Progenitor cell of endocrine pancreas (in vitro differentiated cells): ENCODE measurements around the gene PTPRD. TPM values are rescaled to one million over a fixed set of nuclear protein-coding genes. Genes with fewer than 3 reads are reported as not detected.
A peak's percentile ranks its signal among the peaks of the same experiment; 100 is the strongest.

Source experiments
- DNase-seq: peaks from one replicate; pipeline ENCODE4 v3.0.0; 2021; ENCODE audit warnings: low spot score; ENCODE audit not compliant: unreplicated experiment
- H3K27ac Mint-ChIP-seq: 2 replicates; pipeline ENCODE4 v1.8.0; 2021; ENCODE audit warnings: mild to moderate bottlenecking, moderate library complexity, mixed read lengths
- H3K27me3 Mint-ChIP-seq: 2 replicates; pipeline ENCODE4 v1.8.0; 2021; ENCODE audit warnings: mixed read lengths
- H3K36me3 Mint-ChIP-seq: 2 replicates; pipeline ENCODE4 v1.8.0; 2022; ENCODE audit warnings: mixed read lengths; ENCODE audit not compliant: insufficient read depth
- H3K4me1 Mint-ChIP-seq: 2 replicates; pipeline ENCODE4 v1.8.0; 2021; ENCODE audit warnings: low read depth, mixed read lengths
- H3K4me3 Mint-ChIP-seq: 2 replicates; pipeline ENCODE4 v1.8.0; 2021; ENCODE audit warnings: low read depth, mild to moderate bottlenecking, moderate library complexity, mixed read lengths
- H3K9me3 Mint-ChIP-seq: 2 replicates; pipeline ENCODE4 v1.8.0; 2021; ENCODE audit warnings: low read depth, mixed read lengths
- total RNA-seq: library from RNA; stranded (reverse); gene quantifications from 2 replicates; pipeline ENCODE4 v1.2.1, GENCODE V29; 2021
- TF ChIP-seq, protein P1 (sequence below): fragments of 200-600 bp; sonication (generic); IDR thresholded peaks from one replicate; pipeline ENCODE4 v1.5.0; 2021; ENCODE audit warnings: antibody characterized with exemption, mild to moderate bottlenecking; ENCODE audit not compliant: unreplicated experiment

The PTPRD gene
- total RNA-seq, 1 donor from 2014 or later: 124 TPM

DNA sequence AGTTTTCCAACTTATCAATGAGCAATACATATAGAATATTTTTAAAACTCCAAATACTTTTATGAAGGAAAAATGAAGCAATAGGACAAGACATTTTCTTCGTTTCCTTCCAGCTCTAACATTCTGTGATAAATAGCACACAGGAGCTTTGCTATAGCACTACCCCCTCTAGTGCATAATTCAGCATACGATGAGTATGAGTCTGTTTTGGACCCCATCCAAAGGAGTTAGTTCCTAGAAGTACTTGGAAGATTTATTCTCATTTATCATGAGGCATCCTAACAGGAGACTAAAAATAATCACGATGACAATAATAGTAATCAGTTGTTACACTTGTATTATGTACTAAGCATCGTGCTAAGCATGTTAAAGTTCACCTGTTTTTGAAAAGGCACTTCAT, 1751.9 kb downstream of the PTPRD start:
- H3K4me3 Mint-ChIP-seq: no peak overlapping the region
- peaks cover 10% of the 10 kb centered on the region for H3K4me1 Mint-ChIP-seq
- peaks cover 23% of the 10 kb centered on the region for H3K27me3 Mint-ChIP-seq
- DNase-seq: no peak
- H3K27ac Mint-ChIP-seq: no peak overlapping the region
- TF ChIP-seq, protein P1, sequence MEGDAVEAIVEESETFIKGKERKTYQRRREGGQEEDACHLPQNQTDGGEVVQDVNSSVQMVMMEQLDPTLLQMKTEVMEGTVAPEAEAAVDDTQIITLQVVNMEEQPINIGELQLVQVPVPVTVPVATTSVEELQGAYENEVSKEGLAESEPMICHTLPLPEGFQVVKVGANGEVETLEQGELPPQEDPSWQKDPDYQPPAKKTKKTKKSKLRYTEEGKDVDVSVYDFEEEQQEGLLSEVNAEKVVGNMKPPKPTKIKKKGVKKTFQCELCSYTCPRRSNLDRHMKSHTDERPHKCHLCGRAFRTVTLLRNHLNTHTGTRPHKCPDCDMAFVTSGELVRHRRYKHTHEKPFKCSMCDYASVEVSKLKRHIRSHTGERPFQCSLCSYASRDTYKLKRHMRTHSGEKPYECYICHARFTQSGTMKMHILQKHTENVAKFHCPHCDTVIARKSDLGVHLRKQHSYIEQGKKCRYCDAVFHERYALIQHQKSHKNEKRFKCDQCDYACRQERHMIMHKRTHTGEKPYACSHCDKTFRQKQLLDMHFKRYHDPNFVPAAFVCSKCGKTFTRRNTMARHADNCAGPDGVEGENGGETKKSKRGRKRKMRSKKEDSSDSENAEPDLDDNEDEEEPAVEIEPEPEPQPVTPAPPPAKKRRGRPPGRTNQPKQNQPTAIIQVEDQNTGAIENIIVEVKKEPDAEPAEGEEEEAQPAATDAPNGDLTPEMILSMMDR: no peak
- no peaks in the 10 kb centered on the region for H3K36me3 Mint-ChIP-seq
- H3K9me3 Mint-ChIP-seq: no peaks in the 10 kb centered on the region

DNA sequence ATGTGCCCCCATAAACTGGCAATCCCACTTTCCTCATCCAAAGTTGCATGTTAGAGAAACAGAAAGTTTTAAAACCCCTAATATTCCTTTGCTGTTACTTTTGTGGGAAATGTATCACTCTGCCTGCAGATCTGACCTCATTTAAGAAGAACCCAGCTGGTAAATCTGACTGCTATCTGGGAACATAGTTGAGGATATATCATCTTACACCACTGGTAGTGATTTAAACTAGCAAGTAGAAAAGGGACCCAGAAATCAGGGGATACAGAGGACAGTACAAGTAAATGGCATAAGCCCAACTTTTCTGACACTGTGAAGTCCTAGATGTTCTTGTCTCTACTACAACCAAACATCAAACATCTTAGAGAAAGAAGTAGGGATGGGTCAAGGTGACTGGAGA, 1752.7 kb downstream of the PTPRD start:
- H3K9me3 Mint-ChIP-seq: no peaks in the 10 kb centered on the region

DNA sequence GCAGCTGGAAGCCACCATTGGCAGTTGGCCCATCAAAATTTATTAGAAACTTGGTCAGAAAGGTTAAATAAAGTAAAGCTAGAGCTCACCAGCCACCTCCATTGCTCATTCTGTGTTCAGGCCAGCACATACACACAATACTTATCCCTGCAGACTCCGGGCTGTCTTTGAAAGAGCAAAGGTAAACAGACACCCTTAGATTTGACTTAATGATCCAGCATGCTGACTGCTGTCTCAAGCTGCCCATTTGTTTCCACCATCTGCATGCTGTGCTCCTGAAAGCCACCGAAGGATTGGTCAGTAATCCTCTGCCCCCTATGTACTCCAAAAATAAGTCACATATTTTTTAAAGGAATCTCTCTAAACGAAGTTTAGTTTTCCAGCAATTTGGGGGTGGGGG, 1753.4 kb downstream of the PTPRD start:
- H3K27ac Mint-ChIP-seq: no peak overlapping the region
- H3K4me1 Mint-ChIP-seq: peaks cover 24% of the 10 kb centered on the region
- TF ChIP-seq, protein P1: no peak
- H3K9me3 Mint-ChIP-seq: no peaks in the 10 kb centered on the region
- DNase-seq: no peak
- H3K27me3 Mint-ChIP-seq: peaks cover 23% of the 10 kb centered on the region
- H3K4me3 Mint-ChIP-seq: peak overlapping the region; percentile 82
- H3K36me3 Mint-ChIP-seq: no peaks in the 10 kb centered on the region

More for the DNA sequence above, 1752.7 kb downstream of the PTPRD start:
- TF ChIP-seq, protein P1: no peak
- Mint-ChIP-seq H3K4me1 (peaks cover 17% of the 10 kb centered on the region), H3K36me3 (no peaks in the 10 kb centered on the region), H3K4me3 (no peak overlapping the region), H3K27me3 (peaks cover 23% of the 10 kb centered on the region), H3K27ac (no peak overlapping the region)
- DNase-seq: no peak

DNA sequence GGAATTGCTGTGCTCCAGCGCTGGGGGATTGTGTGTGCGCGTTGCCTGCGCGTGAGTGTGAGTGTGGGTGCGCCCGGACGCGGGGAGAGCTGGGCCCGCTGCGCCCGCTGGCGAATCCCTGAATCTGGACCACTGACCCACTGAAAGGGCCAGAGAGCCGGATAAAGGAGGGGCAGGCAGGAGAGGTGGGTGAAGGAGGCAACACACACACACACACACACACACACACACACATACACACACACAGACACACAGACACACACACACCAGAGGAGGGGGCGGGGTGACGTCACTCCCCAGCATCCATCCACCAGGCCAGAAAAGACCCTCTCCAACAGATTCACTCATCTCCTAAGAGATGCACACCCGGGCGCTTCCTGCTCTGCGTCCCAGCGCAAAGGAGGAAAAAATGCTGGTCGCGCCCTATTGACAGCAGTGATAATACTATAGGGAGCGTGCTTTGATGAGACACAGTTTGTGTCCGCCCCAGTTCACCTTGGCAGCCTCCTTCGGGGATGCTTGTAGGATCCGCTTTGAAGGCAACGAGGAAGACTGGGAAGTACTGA, 1754.1 kb downstream of the PTPRD start:
- TF ChIP-seq, protein P1: no peak
- Mint-ChIP-seq H3K4me1 (peaks cover 25% of the 10 kb centered on the region), H3K36me3 (no peaks in the 10 kb centered on the region), H3K4me3 (peak overlapping the region; percentile 82), H3K9me3 (no peaks in the 10 kb centered on the region), H3K27me3 (peaks cover 23% of the 10 kb centered on the region), H3K27ac (peak overlapping the region; percentile 92)
- DNase-seq: no peak

DNA sequence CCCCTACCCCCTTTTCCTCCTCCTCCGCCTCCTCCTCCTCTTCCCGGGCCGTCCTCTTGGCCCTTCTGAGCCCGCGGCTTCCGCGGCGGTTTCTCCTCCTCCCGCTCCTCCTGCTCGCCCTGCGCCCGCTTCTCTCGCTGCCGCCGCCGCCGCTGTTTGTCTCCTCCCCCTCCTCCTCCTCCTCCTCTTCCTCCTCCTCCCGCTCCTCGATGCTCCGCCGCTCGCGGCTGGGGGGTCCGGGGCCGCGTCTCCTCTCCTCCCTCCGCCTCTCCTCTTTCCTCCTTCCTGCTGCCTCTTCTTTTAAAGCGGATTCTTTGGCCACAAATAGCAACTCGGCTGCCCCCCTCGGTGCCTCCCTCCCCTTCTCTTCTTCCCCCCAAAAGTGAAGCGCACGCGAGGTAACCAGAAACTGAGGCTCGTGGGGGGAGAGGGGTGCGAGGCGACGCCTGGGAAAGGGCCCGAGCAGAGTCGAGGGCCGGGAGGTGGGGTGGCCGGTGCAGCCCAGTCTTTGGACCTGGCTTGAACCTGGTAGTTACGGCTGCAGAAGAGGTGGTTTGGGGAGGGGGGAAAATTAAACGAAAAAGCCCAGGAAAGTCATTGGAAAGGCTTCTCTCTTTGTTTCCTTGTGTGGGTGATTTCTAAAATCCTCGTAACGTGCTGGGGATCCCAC, 1754.7 kb downstream of the PTPRD start:
- peak; percentile 34 for DNase-seq
- no peaks in the 10 kb centered on the region for H3K9me3 Mint-ChIP-seq
- no peaks in the 10 kb centered on the region for H3K36me3 Mint-ChIP-seq

More for the DNA sequence above, 1754.7 kb downstream of the PTPRD start:
- Mint-ChIP-seq H3K27ac (peak overlapping the region; percentile 92), H3K27me3 (peaks cover 23% of the 10 kb centered on the region), H3K4me1 (peaks cover 27% of the 10 kb centered on the region), H3K4me3 (peak overlapping the region; percentile 82)
- TF ChIP-seq, protein P1: no peak
